ENCODE results near the gene HIPK2. TPM values are rescaled to one million over a fixed set of nuclear protein-coding genes. Genes with fewer than 3 reads are reported as not detected.

Gene HIPK2
- total and polyA plus RNA-seq, 5 donors from 2014 or later = 0.44 to 17.5 (median 0.78) TPM

DNA sequence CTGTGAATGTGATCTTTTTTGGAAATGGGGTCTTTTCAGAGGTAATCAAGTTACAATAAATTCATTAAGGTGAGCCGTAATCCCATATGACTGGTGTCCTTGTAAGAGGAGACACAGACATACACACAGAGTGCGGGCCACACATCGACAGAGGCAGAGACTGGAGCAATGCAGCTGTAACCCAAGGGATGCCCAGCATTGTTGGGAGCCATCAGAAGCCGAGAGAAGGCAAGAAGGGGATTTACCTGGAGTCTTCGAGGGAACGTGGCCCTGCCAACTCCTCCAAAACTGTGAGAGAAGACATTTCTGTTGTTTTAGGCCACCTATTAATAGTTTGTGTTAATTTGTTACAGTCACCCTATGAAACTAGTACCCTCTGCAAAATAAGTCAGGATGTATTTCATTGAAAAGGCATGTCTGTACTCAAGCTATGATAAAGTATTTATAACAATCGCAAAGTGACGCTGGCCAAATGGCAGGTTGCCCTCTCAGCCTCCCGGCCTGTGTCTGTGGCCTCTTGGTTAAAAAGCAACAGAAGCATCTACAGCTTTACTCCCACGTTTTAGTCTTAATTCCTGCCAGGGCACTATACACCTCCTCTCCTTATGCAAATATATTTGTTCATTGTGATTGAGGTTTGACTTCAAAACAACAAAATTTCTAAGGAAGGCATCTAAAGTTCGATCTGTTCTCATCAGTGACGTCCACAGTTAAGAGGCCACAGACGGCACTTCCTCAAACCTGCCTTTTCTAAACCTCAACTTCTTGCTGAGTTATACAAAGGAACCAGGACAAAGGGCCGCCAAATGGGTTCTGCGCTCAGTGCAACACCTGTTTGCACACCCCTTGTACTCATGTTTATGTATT is 46.8 kb downstream of the HIPK2 start:
- no peaks in the 10 kb centered on the region for H3K9me3 Mint-ChIP-seq
- H3K27me3 Mint-ChIP-seq = no peaks in the 10 kb centered on the region
- H3K36me3 Mint-ChIP-seq = peaks cover 15% of the 10 kb centered on the region
- DNase-seq (peak in 2 of 3 donors; percentile 15 to 38), ATAC-seq (ENCODE audit: low read depth in 2 of 2) (peak; percentile 59 to 64)
- no peak overlapping the region for H3K4me3 Mint-ChIP-seq
- H3K27ac ChIP-seq (ENCODE audit: insufficient read depth, low read length, poor library complexity, severe bottlenecking) = no peak overlapping the region
- H3K9me3 ChIP-seq (ENCODE audit: control insufficient read depth in 2 of 2, low read length in 2 of 2) = no peaks in the 10 kb centered on the region
- no peaks in the 10 kb centered on the region for H3K36me3 ChIP-seq (ENCODE audit: control insufficient read depth, insufficient read depth, low read length)
- H3K27me3 ChIP-seq (ENCODE audit: control insufficient read depth, insufficient read depth, low read length) = no peaks in the 10 kb centered on the region
- H3K4me3 ChIP-seq (ENCODE audit: low read depth, low read length) = no peak overlapping the region
- H3K27ac Mint-ChIP-seq = peak overlapping the region; percentile 10 to 65 (median 12)
- peaks cover 5 to 42% (median 17%) of the 10 kb centered on the region in 4 donors for H3K4me1 Mint-ChIP-seq
- H3K4me1 ChIP-seq (ENCODE audit: control insufficient read depth, insufficient read depth, low read length, poor library complexity, severe bottlenecking) = no peaks in the 10 kb centered on the region

DNA sequence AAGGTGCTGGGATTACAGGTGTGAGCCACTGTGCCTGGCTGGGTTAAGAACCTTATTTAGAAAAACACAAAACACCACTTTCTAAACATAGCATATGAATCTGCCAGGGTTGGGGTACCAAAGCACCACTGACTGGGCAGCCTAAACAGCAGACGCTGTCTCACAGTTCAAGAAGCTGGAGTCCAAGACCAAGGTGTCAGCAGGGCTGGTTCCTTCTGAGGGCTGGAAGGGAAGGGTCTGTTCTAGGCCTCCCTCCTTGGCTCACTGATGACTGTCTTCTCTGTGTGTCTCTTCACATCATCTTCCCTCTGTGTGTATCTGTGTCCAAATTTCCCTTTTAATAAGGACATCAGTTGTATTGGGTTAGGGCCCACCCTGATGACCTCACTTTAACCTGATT is 49.6 kb downstream of the HIPK2 start:
- Histone ChIP-seq H3K27ac (ENCODE audit: insufficient read depth, low read length, poor library complexity, severe bottlenecking) (no peak overlapping the region), H3K4me3 (ENCODE audit: low read depth, low read length) (no peak overlapping the region), H3K36me3 (ENCODE audit: control insufficient read depth, insufficient read depth, low read length) (no peaks in the 10 kb centered on the region), H3K4me1 (ENCODE audit: control insufficient read depth, insufficient read depth, low read length, poor library complexity, severe bottlenecking) (peaks cover 4% of the 10 kb centered on the region), H3K9me3 (ENCODE audit: control insufficient read depth in 2 of 2, low read length in 2 of 2) (no peaks in the 10 kb centered on the region), H3K27me3 (ENCODE audit: control insufficient read depth, insufficient read depth, low read length) (no peaks in the 10 kb centered on the region)
- no peaks in the 10 kb centered on the region for H3K27me3 Mint-ChIP-seq
- ATAC-seq (ENCODE audit: low read depth in 2 of 2) = no peak
- peaks cover 5 to 49% (median 20%) of the 10 kb centered on the region in 4 donors for H3K4me1 Mint-ChIP-seq
- peaks cover 11% of the 10 kb centered on the region for H3K36me3 Mint-ChIP-seq
- H3K4me3 Mint-ChIP-seq = no peak overlapping the region
- no peak for DNase-seq
- H3K9me3 Mint-ChIP-seq = no peaks in the 10 kb centered on the region
- H3K27ac Mint-ChIP-seq = no peak overlapping the region

DNA sequence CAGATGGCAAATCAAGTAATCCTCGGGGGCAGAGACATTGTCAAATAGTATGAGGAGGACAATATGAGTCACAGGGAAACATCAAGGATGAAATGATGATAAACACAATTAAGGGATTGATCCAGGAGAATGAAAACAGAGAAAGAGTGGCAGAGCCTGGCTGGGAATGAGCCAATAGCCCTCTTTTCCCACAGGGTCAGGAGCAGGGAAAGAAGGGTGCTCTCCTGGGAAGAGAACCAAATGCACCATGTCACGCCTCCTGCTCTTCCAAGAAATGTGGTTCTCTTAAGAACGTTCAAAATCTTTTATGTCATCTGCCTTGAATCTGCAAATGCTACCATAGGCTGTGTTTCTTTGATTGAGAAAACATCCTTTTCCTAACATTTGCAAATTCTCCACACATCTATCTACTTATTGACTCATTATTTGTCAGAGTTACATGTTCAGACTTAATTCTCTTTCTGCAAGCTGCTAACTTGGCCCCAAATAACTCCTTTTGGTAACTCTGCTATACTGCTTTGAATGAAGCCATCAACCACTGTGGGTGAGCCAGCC is 50.6 kb downstream of the HIPK2 start:
- no peak overlapping the region for H3K4me3 Mint-ChIP-seq
- H3K9me3 Mint-ChIP-seq = no peaks in the 10 kb centered on the region
- H3K27ac ChIP-seq (ENCODE audit: insufficient read depth, low read length, poor library complexity, severe bottlenecking) = no peak overlapping the region
- no peak for DNase-seq
- H3K9me3 ChIP-seq (ENCODE audit: control insufficient read depth in 2 of 2, low read length in 2 of 2) = no peaks in the 10 kb centered on the region
- peak overlapping the region; percentile 48 to 85 (median 79) for H3K27ac Mint-ChIP-seq
- no peak for ATAC-seq (ENCODE audit: low read depth in 2 of 2)
- H3K27me3 ChIP-seq (ENCODE audit: control insufficient read depth, insufficient read depth, low read length) = no peaks in the 10 kb centered on the region
- H3K4me3 ChIP-seq (ENCODE audit: low read depth, low read length) = no peak overlapping the region
- peaks cover 5 to 43% (median 20%) of the 10 kb centered on the region in 4 donors for H3K4me1 Mint-ChIP-seq
- no peaks in the 10 kb centered on the region for H3K27me3 Mint-ChIP-seq
- H3K36me3 ChIP-seq (ENCODE audit: control insufficient read depth, insufficient read depth, low read length) = no peaks in the 10 kb centered on the region
- peaks cover 4% of the 10 kb centered on the region for H3K4me1 ChIP-seq (ENCODE audit: control insufficient read depth, insufficient read depth, low read length, poor library complexity, severe bottlenecking)
- peaks cover 11% of the 10 kb centered on the region for H3K36me3 Mint-ChIP-seq

DNA sequence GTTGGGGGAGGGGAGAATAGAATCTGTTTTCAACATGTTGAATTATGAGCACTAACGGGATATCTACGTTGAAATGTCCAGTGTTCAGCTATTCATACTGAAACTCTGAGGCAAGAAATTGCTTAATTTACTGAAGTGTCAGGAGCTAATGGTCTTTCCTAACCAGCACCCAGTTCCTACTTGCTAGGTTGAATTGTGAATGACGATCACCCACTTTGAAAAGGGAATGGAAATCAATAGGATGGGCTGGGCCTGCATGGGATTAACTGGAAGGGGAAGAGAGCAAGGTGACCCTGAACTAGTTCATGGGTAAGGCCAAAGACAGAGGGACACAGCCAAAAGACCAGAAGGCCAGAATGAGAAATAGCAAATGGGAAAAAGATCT is 51.3 kb downstream of the HIPK2 start:
- H3K27ac Mint-ChIP-seq = peak overlapping the region; percentile 47 to 85 (median 79)

DNA sequence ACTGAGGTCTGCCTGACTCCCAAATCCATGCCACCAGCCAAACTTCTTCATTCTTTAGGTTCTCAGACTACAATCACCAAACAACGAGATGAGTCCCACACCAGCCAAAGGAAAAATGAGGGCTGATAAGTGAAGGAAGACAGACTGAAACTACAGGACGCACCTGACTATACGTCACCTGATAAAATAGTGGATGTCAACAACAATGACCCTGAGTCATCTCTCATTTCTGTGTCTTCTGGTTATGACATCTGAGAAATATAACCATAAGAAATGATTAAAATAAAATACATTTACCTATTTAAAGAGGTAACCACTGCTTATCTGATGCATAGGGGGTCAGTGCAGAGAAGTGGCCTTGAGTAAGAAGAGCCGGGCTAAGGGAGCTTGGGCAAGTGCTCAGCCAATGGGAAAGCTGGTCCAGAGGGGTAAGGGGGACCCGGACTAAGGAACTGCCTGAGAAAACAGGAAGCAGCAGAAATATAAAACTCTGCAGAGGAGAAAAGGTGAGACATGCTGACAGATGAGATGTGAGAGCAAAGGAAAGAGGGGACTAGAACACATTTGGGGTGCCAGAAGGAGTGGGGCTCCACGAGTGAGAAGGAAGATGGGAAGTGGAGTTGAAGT is 51.8 kb downstream of the HIPK2 start:
- Mint-ChIP-seq H3K36me3 (peaks cover 11% of the 10 kb centered on the region), H3K9me3 (no peaks in the 10 kb centered on the region), H3K27me3 (no peaks in the 10 kb centered on the region), H3K27ac (peak overlapping the region; percentile 47 to 85 (median 66)), H3K4me1 (peaks cover 0 to 31% (median 15%) of the 10 kb centered on the region in 4 donors), H3K4me3 (no peak overlapping the region)
- DNase-seq (peak in 1 of 3 donors; percentile 35), ATAC-seq (ENCODE audit: low read depth in 2 of 2) (peak; percentile 52 to 58)
- Histone ChIP-seq H3K36me3 (ENCODE audit: control insufficient read depth, insufficient read depth, low read length) (no peaks in the 10 kb centered on the region), H3K9me3 (ENCODE audit: control insufficient read depth in 2 of 2, low read length in 2 of 2) (no peaks in the 10 kb centered on the region), H3K4me3 (ENCODE audit: low read depth, low read length) (no peak overlapping the region), H3K27me3 (ENCODE audit: control insufficient read depth, insufficient read depth, low read length) (no peaks in the 10 kb centered on the region), H3K4me1 (ENCODE audit: control insufficient read depth, insufficient read depth, low read length, poor library complexity, severe bottlenecking) (peaks cover 4% of the 10 kb centered on the region), H3K27ac (ENCODE audit: insufficient read depth, low read length, poor library complexity, severe bottlenecking) (peak overlapping the region; percentile 9)

More for the DNA sequence above, 51.3 kb downstream of the HIPK2 start:
- no peaks in the 10 kb centered on the region for H3K9me3 ChIP-seq (ENCODE audit: control insufficient read depth in 2 of 2, low read length in 2 of 2)
- no peak overlapping the region for H3K27ac ChIP-seq (ENCODE audit: insufficient read depth, low read length, poor library complexity, severe bottlenecking)
- DNase-seq (no peak), ATAC-seq (ENCODE audit: low read depth in 2 of 2) (no peak)
- no peaks in the 10 kb centered on the region for H3K27me3 ChIP-seq (ENCODE audit: control insufficient read depth, insufficient read depth, low read length)
- Mint-ChIP-seq H3K27me3 (no peaks in the 10 kb centered on the region), H3K9me3 (no peaks in the 10 kb centered on the region), H3K36me3 (peaks cover 11% of the 10 kb centered on the region), H3K4me1 (peaks cover 4 to 36% (median 18%) of the 10 kb centered on the region in 4 donors), H3K4me3 (no peak overlapping the region)
- H3K36me3 ChIP-seq (ENCODE audit: control insufficient read depth, insufficient read depth, low read length) = no peaks in the 10 kb centered on the region
- peaks cover 4% of the 10 kb centered on the region for H3K4me1 ChIP-seq (ENCODE audit: control insufficient read depth, insufficient read depth, low read length, poor library complexity, severe bottlenecking)
- no peak overlapping the region for H3K4me3 ChIP-seq (ENCODE audit: low read depth, low read length)

DNA sequence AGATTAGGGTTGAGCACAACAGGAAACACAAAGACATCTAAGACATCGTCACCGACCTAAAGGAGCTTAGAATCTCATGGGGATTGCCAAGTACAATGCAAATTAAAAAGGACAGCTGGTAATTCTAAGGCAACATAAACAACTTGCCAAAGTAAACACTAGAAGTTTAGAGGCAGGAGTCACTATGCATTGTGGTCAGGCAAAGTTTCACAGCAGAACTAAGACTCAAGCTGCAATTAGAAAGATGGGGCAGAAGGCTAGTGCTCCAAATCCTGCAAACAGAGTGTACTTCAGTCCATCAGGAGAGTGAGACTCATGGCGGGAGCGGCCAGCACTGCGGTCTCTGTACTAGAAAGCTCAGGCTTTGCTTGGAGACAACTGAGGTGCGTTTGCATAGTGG is 52.7 kb downstream of the HIPK2 start:
- H3K4me3 Mint-ChIP-seq = no peak overlapping the region
- H3K9me3 Mint-ChIP-seq = no peaks in the 10 kb centered on the region
- Histone ChIP-seq H3K27me3 (ENCODE audit: control insufficient read depth, insufficient read depth, low read length) (no peaks in the 10 kb centered on the region), H3K27ac (ENCODE audit: insufficient read depth, low read length, poor library complexity, severe bottlenecking) (no peak overlapping the region), H3K36me3 (ENCODE audit: control insufficient read depth, insufficient read depth, low read length) (no peaks in the 10 kb centered on the region), H3K9me3 (ENCODE audit: control insufficient read depth in 2 of 2, low read length in 2 of 2) (no peaks in the 10 kb centered on the region), H3K4me1 (ENCODE audit: control insufficient read depth, insufficient read depth, low read length, poor library complexity, severe bottlenecking) (peaks cover 4% of the 10 kb centered on the region), H3K4me3 (ENCODE audit: low read depth, low read length) (no peak overlapping the region)
- no peaks in the 10 kb centered on the region for H3K27me3 Mint-ChIP-seq
- H3K27ac Mint-ChIP-seq = peak overlapping the region in 1 of 3 donors; percentile 49
- peaks cover 0 to 31% (median 15%) of the 10 kb centered on the region in 4 donors for H3K4me1 Mint-ChIP-seq
- DNase-seq = no peak
- H3K36me3 Mint-ChIP-seq = peaks cover 11% of the 10 kb centered on the region
- no peak for ATAC-seq (ENCODE audit: low read depth in 2 of 2)

DNA sequence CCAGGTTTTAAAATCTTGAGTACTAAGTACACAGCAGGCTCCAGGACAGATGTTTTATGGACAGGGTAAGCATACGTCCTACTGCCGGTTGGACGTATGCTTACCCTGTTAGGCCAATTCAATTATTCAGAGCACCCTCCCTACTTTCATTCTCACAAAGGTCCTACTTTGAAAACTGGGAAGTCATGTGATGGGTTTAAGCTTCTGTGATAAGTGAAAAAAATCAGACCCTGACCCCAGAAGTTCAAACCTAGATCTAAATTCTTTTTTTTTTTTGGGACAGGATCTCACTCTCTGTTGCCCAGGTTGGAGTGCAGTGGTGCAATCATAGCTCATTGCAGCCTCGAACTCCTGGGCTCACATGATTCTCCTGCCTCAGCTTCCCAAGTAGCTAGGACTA is 55.2 kb downstream of the HIPK2 start:
- no peaks in the 10 kb centered on the region for H3K27me3 Mint-ChIP-seq

More for the DNA sequence above, 55.2 kb downstream of the HIPK2 start:
- no peak for ATAC-seq (ENCODE audit: low read depth in 2 of 2)
- no peaks in the 10 kb centered on the region for H3K9me3 Mint-ChIP-seq
- no peak for DNase-seq
- H3K27ac ChIP-seq (ENCODE audit: insufficient read depth, low read length, poor library complexity, severe bottlenecking) = no peak overlapping the region
- H3K27ac Mint-ChIP-seq = no peak overlapping the region
- no peaks in the 10 kb centered on the region for H3K9me3 ChIP-seq (ENCODE audit: control insufficient read depth in 2 of 2, low read length in 2 of 2)
- no peak overlapping the region for H3K4me3 Mint-ChIP-seq
- peaks cover 0 to 29% (median 13%) of the 10 kb centered on the region in 4 donors for H3K4me1 Mint-ChIP-seq
- H3K27me3 ChIP-seq (ENCODE audit: control insufficient read depth, insufficient read depth, low read length) = no peaks in the 10 kb centered on the region
- H3K36me3 Mint-ChIP-seq = no peaks in the 10 kb centered on the region
- peaks cover 4% of the 10 kb centered on the region for H3K4me1 ChIP-seq (ENCODE audit: control insufficient read depth, insufficient read depth, low read length, poor library complexity, severe bottlenecking)
- no peak overlapping the region for H3K4me3 ChIP-seq (ENCODE audit: low read depth, low read length)
- H3K36me3 ChIP-seq (ENCODE audit: control insufficient read depth, insufficient read depth, low read length) = no peaks in the 10 kb centered on the region
